Thymus (tissue), 11 donors: ENCODE results near the gene HOXD10. TPM values are rescaled to one million over a fixed set of nuclear protein-coding genes. Genes with fewer than 3 reads are reported as not detected.

ENCODE experiments used
- DNase-seq, 9 donors: peaks; one replicate each; pipeline ENCODE4 v3.0.0-alpha.2; 2013; ENCODE audit warnings: low spot score in 9 of 9, low read depth in 6 of 9, missing footprints in 1 of 9
- H3K27ac ChIP-seq, 2 donors: one replicate each; pipeline ENCODE4 v1.5.1; 2013; ENCODE audit warnings: control low read depth in 1 of 2, low read depth in 1 of 2, low read length in 1 of 2, mild to moderate bottlenecking in 1 of 2, moderate library complexity in 1 of 2
- H3K27me3 ChIP-seq, 2 donors: one replicate each; pipeline ENCODE4 v1.5.1; 2013; ENCODE audit warnings: low read length in 1 of 2; ENCODE audit not compliant: control insufficient read depth in 2 of 2, insufficient read depth in 1 of 2
- H3K36me3 ChIP-seq, 2 donors: one replicate each; pipeline ENCODE4 v1.5.1; 2013; ENCODE audit warnings: low read length in 1 of 2, mild to moderate bottlenecking in 1 of 2, moderate library complexity in 1 of 2; ENCODE audit not compliant: control insufficient read depth in 2 of 2, insufficient read depth in 2 of 2
- H3K4me1 ChIP-seq, 2 donors: one replicate each; pipeline ENCODE4 v1.5.1; 2013; ENCODE audit warnings: low read length in 2 of 2; ENCODE audit not compliant: control insufficient read depth in 2 of 2, insufficient read depth in 2 of 2
- H3K4me3 ChIP-seq, 2 donors: one replicate each; pipeline ENCODE4 v1.5.1; 2013; ENCODE audit warnings: low read length in 2 of 2, control low read depth in 1 of 2, mild to moderate bottlenecking in 1 of 2
- H3K9me3 ChIP-seq, 2 donors: one replicate each; pipeline ENCODE4 v1.5.1; 2013; ENCODE audit warnings: low read length in 1 of 2, mild to moderate bottlenecking in 1 of 2; ENCODE audit not compliant: control insufficient read depth in 2 of 2, insufficient read depth in 1 of 2
- WGBS: extraction: QIAGEN DNeasy Blood & Tissue Kit; methylation state at CpG from one replicate; pipeline ENCODE4 v1.1.7; 2013; 5-methylcytosine and 5-hydroxymethylcytosine counted together
- polyA plus RNA-seq: library from polyadenylated mRNA; stranded (reverse); fragments of 200-250 nt; gene quantifications from one replicate; pipeline ENCODE4 v1.2.3, GENCODE V29; 2013
- total RNA-seq: library from RNA; stranded (reverse); fragments of 120-200 nt; gene quantifications from one replicate; pipeline ENCODE4 v1.2.4, GENCODE V29; 2013
- donor health status: healthy.

HOXD10 gene
- total and polyA plus RNA-seq, 2 donors = 0.09 TPM; not detected in 1

DNA sequence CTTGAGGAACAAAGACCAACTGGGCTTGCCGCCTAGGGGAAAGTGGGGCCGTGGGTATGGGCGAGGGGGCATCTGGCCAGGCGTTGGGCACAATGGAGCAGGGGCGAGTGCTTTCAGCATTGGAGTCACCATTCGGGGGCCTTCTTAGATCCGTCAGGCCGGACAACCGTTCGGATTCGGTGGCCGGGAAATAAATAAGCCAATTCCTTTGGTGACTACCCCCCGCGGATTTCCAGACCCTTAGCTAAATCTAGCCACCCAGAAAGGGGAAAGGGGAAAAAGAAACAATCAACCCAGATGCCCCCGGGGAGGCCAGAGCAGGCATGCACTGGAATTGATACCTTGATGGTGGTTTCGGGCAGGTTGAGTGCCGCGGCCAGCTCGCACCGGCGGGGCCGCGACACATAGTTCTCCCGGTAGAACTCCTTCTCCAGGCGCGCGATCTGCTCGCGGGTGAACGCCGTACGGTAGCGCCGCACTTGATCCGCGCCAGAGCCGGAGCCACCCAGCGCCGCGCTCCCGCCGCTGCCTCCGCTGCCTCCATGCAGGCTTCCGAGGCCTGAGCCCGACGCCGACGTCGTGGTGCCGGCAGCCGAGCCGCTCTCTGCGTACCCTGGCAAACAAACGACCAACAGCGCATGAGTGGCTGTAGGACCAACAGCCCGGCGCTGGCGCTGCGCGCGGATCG, 34.6 kb upstream of the HOXD10 start:
- Histone ChIP-seq H3K4me3 (no peak overlapping the region), H3K9me3 (peaks cover 15 to 26% of the 10 kb centered on the region in 2 donors), H3K36me3 (no peaks in the 10 kb centered on the region), H3K27me3 (peaks cover 85 to 98% of the 10 kb centered on the region in 2 donors), H3K4me1 (peaks cover 4 to 8% of the 10 kb centered on the region in 2 donors), H3K27ac (no peak overlapping the region)
- 6% methylated on average over 62 of the region's 62 CpGs for WGBS
- DNase-seq = no peak

DNA sequence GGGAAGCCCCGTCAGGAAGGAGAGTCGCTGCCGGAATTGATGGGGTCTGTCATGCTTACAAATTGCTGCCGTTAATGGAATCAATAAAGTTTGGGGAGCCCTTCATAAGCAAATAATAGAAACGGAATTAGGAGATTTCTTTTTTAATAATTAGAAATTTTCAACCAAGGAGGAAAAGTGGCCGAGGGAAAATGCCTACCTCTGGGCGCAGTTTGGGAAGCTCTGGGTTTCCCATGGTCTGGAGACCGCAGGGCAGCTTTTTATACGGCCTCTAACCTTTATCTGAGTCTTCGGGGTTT, 34.1 kb upstream of the HOXD10 start:
- Histone ChIP-seq H3K9me3 (peaks cover 15 to 26% of the 10 kb centered on the region in 2 donors), H3K4me3 (no peak overlapping the region), H3K36me3 (no peaks in the 10 kb centered on the region), H3K27me3 (peaks cover 87 to 98% of the 10 kb centered on the region in 2 donors), H3K4me1 (peaks cover 4 to 8% of the 10 kb centered on the region in 2 donors), H3K27ac (no peak overlapping the region)
- no peak for DNase-seq
- 8% methylated on average over 10 of the region's 10 CpGs for WGBS

DNA sequence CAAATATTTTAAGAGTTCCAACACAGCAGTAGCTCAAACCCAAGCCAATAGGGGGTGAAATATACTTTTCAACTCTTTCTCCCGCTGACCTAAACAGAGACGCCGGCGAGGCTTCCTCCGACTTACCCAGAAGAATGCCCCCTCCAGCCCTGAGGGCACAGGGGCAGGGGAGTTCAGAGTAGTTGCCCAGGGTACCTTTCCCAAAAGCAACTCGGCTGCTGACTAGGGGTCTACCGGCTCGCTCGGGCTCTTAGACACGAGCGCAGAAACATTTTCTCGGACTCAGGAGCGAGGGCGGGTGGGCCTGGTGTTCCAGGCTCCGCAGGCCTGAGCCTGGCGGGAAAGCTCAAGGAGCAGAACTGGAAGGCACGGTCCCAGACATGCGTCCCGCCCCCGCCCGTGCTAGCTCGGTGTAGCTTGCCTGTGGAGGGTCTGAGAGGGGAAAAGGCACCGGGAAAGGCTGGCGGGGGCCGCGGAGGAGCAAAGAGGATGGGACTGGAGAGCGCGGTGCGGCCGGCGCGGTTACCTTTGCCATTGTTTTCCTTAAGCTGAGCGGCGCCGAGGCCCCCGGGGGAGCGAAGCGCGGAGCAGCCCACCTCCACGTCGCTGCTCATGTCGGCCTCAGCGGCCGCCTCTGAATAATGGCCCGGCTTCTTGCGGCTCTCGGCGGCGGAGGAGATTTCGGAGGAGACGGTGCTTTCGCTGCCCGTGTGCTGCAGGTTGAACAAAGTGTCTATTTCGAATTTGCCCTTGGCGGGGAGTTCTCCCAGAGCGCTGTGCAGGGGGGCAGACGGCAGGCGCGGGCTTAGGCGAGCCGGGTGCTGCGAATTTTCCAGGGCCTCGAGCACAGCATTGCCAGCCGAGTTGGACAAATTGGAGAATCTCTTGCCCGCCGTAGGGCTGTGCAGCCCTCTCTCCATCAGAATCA, 33.5 kb upstream of the HOXD10 start:
- Histone ChIP-seq H3K36me3 (no peaks in the 10 kb centered on the region), H3K4me1 (peaks cover 4 to 12% of the 10 kb centered on the region in 2 donors), H3K4me3 (no peak overlapping the region), H3K9me3 (peaks cover 16 to 26% of the 10 kb centered on the region in 2 donors), H3K27ac (no peak overlapping the region), H3K27me3 (peaks cover 93 to 99% of the 10 kb centered on the region in 2 donors)
- DNase-seq = no peak
- 6% methylated on average over 66 of the region's 66 CpGs for WGBS

DNA sequence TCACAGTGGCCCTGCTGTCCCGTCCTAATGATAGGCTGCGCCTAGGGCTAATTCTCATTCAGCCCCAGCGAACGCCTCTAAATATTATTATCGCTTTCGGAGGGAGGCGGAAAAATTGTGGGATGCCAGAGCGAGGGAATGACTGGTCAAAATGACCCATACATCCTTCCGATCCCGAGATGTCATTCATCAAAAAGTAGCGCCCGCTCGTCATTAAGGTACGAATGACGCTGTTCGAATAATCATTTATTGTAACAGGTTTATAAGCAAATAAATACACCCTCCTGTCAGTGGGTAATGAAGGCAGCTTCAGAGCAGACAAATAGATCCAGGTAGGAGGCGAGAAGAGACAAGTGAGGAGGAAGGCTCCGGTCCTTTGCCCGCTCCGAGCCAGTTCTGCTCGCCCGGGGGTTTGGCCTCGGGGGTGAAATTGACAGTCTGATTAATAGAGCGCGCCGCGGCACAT, 32.7 kb upstream of the HOXD10 start, which contains the start of gene EVX2:
Gene EVX2, minus strand, starts transcription at position 167 of the 466 bp plus-strand sequence. CDS start 186 bp downstream, outside the sequence.
- Histone ChIP-seq H3K36me3 (no peaks in the 10 kb centered on the region), H3K9me3 (peaks cover 16 to 29% of the 10 kb centered on the region in 2 donors), H3K27ac (no peak within 1 kb of the TSS), H3K4me3 (no peak within 1 kb of the TSS), H3K4me1 (peaks cover 4 to 16% of the 10 kb centered on the region in 2 donors), H3K27me3 (peaks cover 93 to 99% of the 10 kb centered on the region in 2 donors)
- no peak for DNase-seq
- WGBS = 15% methylated on average over 27 of the region's 27 CpGs

DNA sequence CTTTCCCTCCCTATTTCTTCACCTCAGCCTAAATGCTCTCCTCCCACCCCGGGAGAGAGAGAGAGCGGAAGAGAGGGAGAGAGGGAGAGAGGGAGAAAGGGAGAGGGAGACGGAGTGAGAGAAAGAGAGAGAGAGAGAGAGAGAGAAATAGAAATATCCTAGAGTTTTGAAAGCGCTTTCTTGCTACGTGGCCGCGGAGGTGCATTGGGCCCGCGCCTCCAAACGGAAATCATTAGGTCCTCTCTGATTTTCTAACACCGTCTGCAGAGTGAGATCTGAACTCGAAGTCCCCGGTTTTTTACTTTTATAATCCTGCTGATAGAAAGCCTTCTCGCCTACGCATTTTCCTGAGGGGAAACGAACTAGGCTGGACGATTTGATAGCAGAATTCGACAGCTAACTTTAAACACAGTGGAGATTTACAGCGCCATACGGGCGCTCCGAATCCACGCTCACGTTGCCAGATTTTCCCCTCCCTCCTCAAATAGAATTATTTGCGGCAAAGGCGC, 31.9 kb upstream of the HOXD10 start:
- no peak for DNase-seq
- no peak overlapping the region for H3K4me3 ChIP-seq
- no peak overlapping the region for H3K27ac ChIP-seq
- peaks cover 4 to 10% of the 10 kb centered on the region in 2 donors for H3K4me1 ChIP-seq
- H3K9me3 ChIP-seq = peaks cover 16 to 24% of the 10 kb centered on the region in 2 donors
- H3K27me3 ChIP-seq = peaks cover 93 to 99% of the 10 kb centered on the region in 2 donors
- WGBS = 7% methylated on average over 26 of the region's 26 CpGs
- no peaks in the 10 kb centered on the region for H3K36me3 ChIP-seq

GRCh38 chr2:176085120-176085788, 31.3 kb upstream of the HOXD10 start:
- Histone ChIP-seq H3K27me3 (peaks cover 93 to 99% of the 10 kb centered on the region in 2 donors), H3K27ac (no peak overlapping the region), H3K4me1 (peaks cover 4 to 8% of the 10 kb centered on the region in 2 donors), H3K36me3 (no peaks in the 10 kb centered on the region), H3K9me3 (peaks cover 15 to 24% of the 10 kb centered on the region in 2 donors), H3K4me3 (no peak overlapping the region)
- WGBS = 9% methylated on average over 40 of the region's 40 CpGs
- no peak for DNase-seq

GRCh38 chr2:176085861-176086771, 30.5 kb upstream of the HOXD10 start:
- peaks cover 9 to 16% of the 10 kb centered on the region in 2 donors for H3K9me3 ChIP-seq
- peak in 2 of 9 donors; percentile 34 to 47 for DNase-seq
- 5% methylated on average over 46 of the region's 46 CpGs for WGBS
- peaks cover 91 to 99% of the 10 kb centered on the region in 2 donors for H3K27me3 ChIP-seq
- peaks cover 0 to 8% of the 10 kb centered on the region in 2 donors for H3K4me1 ChIP-seq
- no peak overlapping the region for H3K4me3 ChIP-seq
- no peak overlapping the region for H3K27ac ChIP-seq
- no peaks in the 10 kb centered on the region for H3K36me3 ChIP-seq
